ENCODE data around the gene TEX2. TPM values are rescaled to one million over a fixed set of nuclear protein-coding genes. Genes with fewer than 3 reads are reported as not detected.

The TEX2 gene
- total and polyA plus RNA-seq, 2 experiments from 2014 or later: 7.5 to 17.7 TPM

GRCh38 chr17:64205804-64206203, 57.3 kb downstream of the TEX2 start (continued):
- TF ChIP-seq, protein P1, sequence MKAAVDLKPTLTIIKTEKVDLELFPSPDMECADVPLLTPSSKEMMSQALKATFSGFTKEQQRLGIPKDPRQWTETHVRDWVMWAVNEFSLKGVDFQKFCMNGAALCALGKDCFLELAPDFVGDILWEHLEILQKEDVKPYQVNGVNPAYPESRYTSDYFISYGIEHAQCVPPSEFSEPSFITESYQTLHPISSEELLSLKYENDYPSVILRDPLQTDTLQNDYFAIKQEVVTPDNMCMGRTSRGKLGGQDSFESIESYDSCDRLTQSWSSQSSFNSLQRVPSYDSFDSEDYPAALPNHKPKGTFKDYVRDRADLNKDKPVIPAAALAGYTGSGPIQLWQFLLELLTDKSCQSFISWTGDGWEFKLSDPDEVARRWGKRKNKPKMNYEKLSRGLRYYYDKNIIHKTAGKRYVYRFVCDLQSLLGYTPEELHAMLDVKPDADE (IDR thresholded peaks at IDR 0.05): no peak

DNA sequence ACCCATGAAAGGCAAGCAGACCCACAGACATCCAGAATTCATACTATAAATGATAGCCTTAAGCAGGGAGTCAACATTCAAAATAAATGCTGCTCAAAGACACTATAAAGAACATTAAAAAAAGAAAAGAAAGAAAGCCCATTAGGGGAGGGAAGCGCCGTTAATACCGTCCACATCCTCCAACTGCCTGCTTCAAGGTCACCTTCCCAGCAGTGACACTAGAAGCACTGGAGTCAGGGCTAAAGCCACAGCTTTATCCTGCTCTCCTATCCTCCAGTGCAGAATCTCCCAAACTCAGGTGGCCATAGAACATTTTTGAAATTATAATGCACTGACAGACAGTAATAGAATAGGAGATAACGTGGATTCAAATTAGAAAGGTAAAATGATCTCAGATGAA, 59.4 kb downstream of the TEX2 start:
- Histone ChIP-seq H4K20me1 (replicated peaks; ENCODE audit: insufficient read depth) (no peaks in the 10 kb centered on the region), H3K27ac (ENCODE audit: low read depth) (no peak overlapping the region), H3K27me3 (ENCODE audit: insufficient read depth) (no peaks in the 10 kb centered on the region), H3F3A (replicated peaks; ENCODE audit: low read depth) (no peaks in the 10 kb centered on the region), H3K79me2 (replicated peaks; ENCODE audit: insufficient read depth) (peaks cover 23% of the 10 kb centered on the region), H3K4me3 (no peak overlapping the region), H2AFZ (no peak overlapping the region), H3K36me3 (ENCODE audit: insufficient read depth) (no peaks in the 10 kb centered on the region), H3K9me2 (ENCODE audit: insufficient read depth) (no peaks in the 10 kb centered on the region), H3K4me2 (no peak overlapping the region), H3K4me1 (ENCODE audit: insufficient read depth) (peaks cover 27% of the 10 kb centered on the region)
- H3K4me1 Mint-ChIP-seq: peaks cover 31% of the 10 kb centered on the region
- DNase-seq (ENCODE audit: low spot score): no peak
- H3K27me3 Mint-ChIP-seq (ENCODE audit: insufficient read depth, low read depth, poor library complexity): peaks cover 2% of the 10 kb centered on the region
- H3K27ac Mint-ChIP-seq: no peak overlapping the region
- no peaks in the 10 kb centered on the region for H3K9me3 Mint-ChIP-seq
- H3K4me3 Mint-ChIP-seq: no peak overlapping the region
- no peaks in the 10 kb centered on the region for H3K36me3 Mint-ChIP-seq (ENCODE audit: low read depth)
- no peak for ATAC-seq
- no peak for TF ChIP-seq CREB1 (CRISPR knock-in tag; IDR thresholded peaks at IDR 0.05; ENCODE audit: low read depth)
- TF ChIP-seq POLR2AphosphoS5 (IDR thresholded peaks at IDR 0.05; ENCODE audit: low read depth): no peak
- TF ChIP-seq ZNF331 (CRISPR knock-in tag; IDR thresholded peaks at IDR 0.05; ENCODE audit: low read depth): no peak
- no peak for TF ChIP-seq ZNF114 (CRISPR knock-in tag; IDR thresholded peaks at IDR 0.05)
- TF ChIP-seq STAT1 (IDR thresholded peaks at IDR 0.05; ENCODE audit: unreplicated experiment): no peak
- TF ChIP-seq REST (IDR thresholded peaks at IDR 0.05; ENCODE audit: unreplicated experiment): no peak
- no peak for TF ChIP-seq NANOG (IDR thresholded peaks at IDR 0.05; ENCODE audit: borderline replicate concordance)
- TF ChIP-seq EZH2 (IDR thresholded peaks at IDR 0.05; ENCODE audit: low read depth, unreplicated experiment): no peak
- TF ChIP-seq EZH2phosphoT487 (IDR thresholded peaks at IDR 0.05; ENCODE audit: unreplicated experiment): no peak
- no peak for TF ChIP-seq JUNB (IDR thresholded peaks at IDR 0.05; ENCODE audit: unreplicated experiment)
- no peak for TF ChIP-seq ZNF462 (CRISPR knock-in tag; IDR thresholded peaks at IDR 0.05)
- TF ChIP-seq, protein P1 (IDR thresholded peaks at IDR 0.05): no peak
